DND-41 (cell line): ENCODE data around the gene FNBP1.

ENCODE experiments used
- ATAC-seq: fragments of 200-7000 bp; cut with Tn5 transposase; 3 replicates; pipeline ENCODE4 v1.9.1; 2021; ENCODE audit warnings: low read depth; ENCODE audit not compliant: insufficient read depth
- DNase-seq: peaks from one replicate; pipeline ENCODE4 v3.0.0-alpha.2; 2020
- H2AFZ ChIP-seq: 2 replicates; pipeline ENCODE4 v1.6.0; 2012; ENCODE audit warnings: low read depth, low read length
- H3K27ac ChIP-seq: 2 replicates; pipeline ENCODE4 v1.5.1; 2012; ENCODE audit warnings: low read length, inconsistent platforms
- H3K27me3 ChIP-seq: fragments of 200-600 bp; sonication (generic); 2 replicates; pipeline ENCODE4 v1.6.0; 2012; ENCODE audit warnings: low read length, mild to moderate bottlenecking, inconsistent platforms; ENCODE audit not compliant: insufficient read depth, poor library complexity
- H3K36me3 ChIP-seq: 2 replicates; pipeline ENCODE4 v1.5.1; 2012; ENCODE audit warnings: low read length, inconsistent platforms; ENCODE audit not compliant: insufficient read depth
- H3K4me1 ChIP-seq: 2 replicates; pipeline ENCODE4 v1.5.1; 2012; ENCODE audit warnings: mild to moderate bottlenecking, low read length; ENCODE audit not compliant: insufficient read depth
- H3K4me2 ChIP-seq: 2 replicates; pipeline ENCODE4 v1.6.0; 2012; ENCODE audit warnings: mild to moderate bottlenecking, moderate library complexity, low read length, inconsistent platforms; ENCODE audit not compliant: insufficient read depth
- H3K4me3 ChIP-seq, 2 experiments: fragments of 200-600 bp in 1 of 2; shearing (Covaris generic) in 1 of 2; 2 replicates each; pipeline ENCODE4 v1.5.1; 2012 to 2016; ENCODE audit warnings: inconsistent platforms in 2 of 2, low read length in 2 of 2, mild to moderate bottlenecking in 2 of 2, low read depth in 1 of 2, moderate library complexity in 1 of 2
- H3K79me2 ChIP-seq: 2 replicates; pipeline ENCODE4 v1.6.0; 2012; ENCODE audit warnings: low read length, inconsistent platforms; ENCODE audit not compliant: insufficient read depth
- H3K9ac ChIP-seq: 2 replicates; pipeline ENCODE4 v1.6.0; 2012; ENCODE audit warnings: low read depth, mild to moderate bottlenecking, inconsistent platforms, low read length, moderate library complexity
- H3K9me3 ChIP-seq: 2 replicates; pipeline ENCODE4 v1.5.1; 2012; ENCODE audit warnings: low read length, moderate library complexity, mild to moderate bottlenecking, inconsistent platforms; ENCODE audit not compliant: insufficient read depth, severe bottlenecking
- H4K20me1 ChIP-seq: 2 replicates; pipeline ENCODE4 v1.6.0; 2012; ENCODE audit warnings: low read length; ENCODE audit not compliant: insufficient read depth
- EZH2 ChIP-seq: IDR thresholded peaks from 3 replicates; pipeline ENCODE4 v1.6.1; 2012; ENCODE audit warnings: borderline replicate concordance, low read depth, mild to moderate bottlenecking, moderate library complexity, low read length, inconsistent platforms; ENCODE audit not compliant: severe bottlenecking
- TF ChIP-seq, protein P1 (sequence below): IDR thresholded peaks from 2 replicates; pipeline ENCODE4 v1.5.1; 2012; ENCODE audit warnings: borderline replicate concordance, low read length, moderate library complexity, mild to moderate bottlenecking; ENCODE audit not compliant: poor library complexity, severe bottlenecking; ENCODE audit errors: extremely low read depth

Gene FNBP1

DNA sequence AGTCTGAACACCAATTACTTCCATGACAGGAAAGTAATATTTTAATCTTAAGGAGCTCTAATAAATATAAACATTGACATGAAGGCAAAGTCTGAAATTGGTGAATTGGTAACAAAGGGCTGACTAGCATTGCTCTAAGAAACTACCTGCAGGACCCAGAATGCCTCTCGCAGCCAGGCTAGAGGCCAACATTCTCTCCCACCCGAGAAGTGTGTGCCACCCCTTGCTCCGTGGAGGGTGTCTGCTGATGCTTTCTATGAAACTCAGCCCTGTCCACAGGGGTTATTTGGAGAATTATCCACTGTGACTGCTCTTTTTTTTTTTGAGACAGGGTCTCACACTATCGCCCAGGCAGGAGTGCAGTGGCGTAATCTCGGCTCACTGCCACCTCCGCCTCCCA, 126.3 kb downstream of the FNBP1 start:
- H3K79me2 ChIP-seq: peaks cover 69% of the 10 kb centered on the region
- H3K27ac ChIP-seq: peak overlapping the region; percentile 44
- DNase-seq (no peak), ATAC-seq (no peak)
- H3K4me3 ChIP-seq: no peak overlapping the region
- H3K9ac ChIP-seq: no peak overlapping the region
- no peak for TF ChIP-seq EZH2
- TF ChIP-seq, protein P1, sequence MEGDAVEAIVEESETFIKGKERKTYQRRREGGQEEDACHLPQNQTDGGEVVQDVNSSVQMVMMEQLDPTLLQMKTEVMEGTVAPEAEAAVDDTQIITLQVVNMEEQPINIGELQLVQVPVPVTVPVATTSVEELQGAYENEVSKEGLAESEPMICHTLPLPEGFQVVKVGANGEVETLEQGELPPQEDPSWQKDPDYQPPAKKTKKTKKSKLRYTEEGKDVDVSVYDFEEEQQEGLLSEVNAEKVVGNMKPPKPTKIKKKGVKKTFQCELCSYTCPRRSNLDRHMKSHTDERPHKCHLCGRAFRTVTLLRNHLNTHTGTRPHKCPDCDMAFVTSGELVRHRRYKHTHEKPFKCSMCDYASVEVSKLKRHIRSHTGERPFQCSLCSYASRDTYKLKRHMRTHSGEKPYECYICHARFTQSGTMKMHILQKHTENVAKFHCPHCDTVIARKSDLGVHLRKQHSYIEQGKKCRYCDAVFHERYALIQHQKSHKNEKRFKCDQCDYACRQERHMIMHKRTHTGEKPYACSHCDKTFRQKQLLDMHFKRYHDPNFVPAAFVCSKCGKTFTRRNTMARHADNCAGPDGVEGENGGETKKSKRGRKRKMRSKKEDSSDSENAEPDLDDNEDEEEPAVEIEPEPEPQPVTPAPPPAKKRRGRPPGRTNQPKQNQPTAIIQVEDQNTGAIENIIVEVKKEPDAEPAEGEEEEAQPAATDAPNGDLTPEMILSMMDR: no peak
- no peak overlapping the region for H3K4me2 ChIP-seq
- no peaks in the 10 kb centered on the region for H3K4me1 ChIP-seq
- H3K9me3 ChIP-seq: no peaks in the 10 kb centered on the region
- H4K20me1 ChIP-seq: no peaks in the 10 kb centered on the region
- peaks cover 85% of the 10 kb centered on the region for H3K36me3 ChIP-seq
- no peaks in the 10 kb centered on the region for H3K27me3 ChIP-seq
- H2AFZ ChIP-seq: no peak overlapping the region

DNA sequence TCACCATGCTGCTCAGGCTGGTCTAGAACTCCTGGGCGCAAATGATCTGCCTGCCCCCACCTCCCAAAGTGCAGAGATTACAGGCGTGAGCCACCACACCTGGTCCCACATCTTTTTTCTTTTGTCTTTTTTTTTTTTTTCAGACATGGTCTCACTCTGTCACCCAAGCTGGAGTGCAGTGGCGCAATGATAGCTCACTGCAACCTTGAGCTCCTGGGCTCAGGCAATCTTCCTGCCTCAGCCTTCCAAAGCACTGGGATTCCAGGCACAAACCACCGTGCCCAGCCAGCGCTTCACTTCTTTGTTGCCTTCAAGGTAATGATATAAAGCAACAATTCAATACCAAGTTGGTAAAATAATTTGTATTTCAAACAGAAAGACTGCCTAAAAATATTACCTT, 128.9 kb downstream of the FNBP1 start:
- Histone ChIP-seq H3K27ac (peak overlapping the region; percentile 15), H3K4me3 (no peak overlapping the region), H3K79me2 (peaks cover 67% of the 10 kb centered on the region), H3K4me2 (no peak overlapping the region), H3K36me3 (peaks cover 85% of the 10 kb centered on the region), H3K9ac (no peak overlapping the region), H2AFZ (no peak overlapping the region), H3K27me3 (no peaks in the 10 kb centered on the region), H3K9me3 (no peaks in the 10 kb centered on the region), H4K20me1 (no peaks in the 10 kb centered on the region), H3K4me1 (no peaks in the 10 kb centered on the region)
- ATAC-seq (no peak), DNase-seq (no peak)
- TF ChIP-seq, protein P1: no peak
- no peak for TF ChIP-seq EZH2

DNA sequence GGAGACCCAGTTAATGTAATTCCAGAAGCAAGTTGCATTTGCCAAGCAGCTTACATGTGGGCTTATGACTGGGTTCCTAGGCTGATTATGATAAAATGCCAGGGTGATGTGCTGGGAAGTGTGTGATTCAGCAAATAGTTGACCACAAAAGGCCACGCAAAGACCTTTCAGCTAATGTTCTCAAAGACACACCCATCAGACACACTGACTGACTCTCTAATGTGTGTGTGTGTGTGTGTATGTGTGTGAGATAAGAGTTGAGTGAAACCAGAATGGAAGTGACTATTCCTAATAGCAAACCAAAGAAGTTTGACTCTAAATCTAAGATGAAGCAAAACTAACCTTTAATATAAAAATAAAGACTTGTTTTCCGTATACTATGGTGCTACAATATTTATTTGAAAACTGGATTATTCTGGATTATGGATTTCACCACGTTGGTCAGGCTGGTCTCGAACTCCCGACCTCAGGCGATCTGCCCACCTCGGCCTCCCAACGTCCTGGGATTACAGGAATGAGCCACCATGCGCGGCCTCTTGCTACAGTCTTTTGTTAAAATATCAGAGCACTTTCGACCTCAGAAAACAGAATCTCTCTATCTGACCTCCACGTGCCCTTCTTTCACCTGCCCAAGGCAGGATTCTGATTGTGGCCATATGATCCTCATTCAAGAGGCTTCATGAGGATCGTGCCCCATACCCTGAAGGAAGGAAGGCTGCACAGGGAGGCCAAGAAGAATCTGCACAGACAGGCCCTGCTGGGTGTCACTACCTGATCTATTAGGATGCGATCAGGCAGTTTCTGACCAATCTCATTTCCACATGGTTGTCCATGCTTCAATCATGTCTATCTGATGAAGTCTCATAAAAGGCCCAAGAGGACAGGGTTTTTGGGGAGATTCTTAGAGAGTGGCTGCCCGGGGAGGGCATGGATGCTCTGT, 132.1 kb downstream of the FNBP1 start:
- H3K36me3 ChIP-seq: peaks cover 86% of the 10 kb centered on the region
- H3K4me3 ChIP-seq: no peak overlapping the region
- no peak overlapping the region for H3K4me2 ChIP-seq
- ATAC-seq: no peak
- TF ChIP-seq, protein P1: no peak
- TF ChIP-seq EZH2: no peak
- DNase-seq: no peak
- no peaks in the 10 kb centered on the region for H4K20me1 ChIP-seq
- H2AFZ ChIP-seq: no peak overlapping the region
- peaks cover 51% of the 10 kb centered on the region for H3K79me2 ChIP-seq
- no peaks in the 10 kb centered on the region for H3K4me1 ChIP-seq
- H3K27ac ChIP-seq: peak overlapping the region; percentile 61
- H3K27me3 ChIP-seq: no peaks in the 10 kb centered on the region
- H3K9me3 ChIP-seq: no peaks in the 10 kb centered on the region
- no peak overlapping the region; the same call in 1 of the 2 replicates for H3K9ac ChIP-seq
